Endodermal cell (in vitro differentiated cells): ENCODE data around the gene VAV3. TPM values are rescaled to one million over a fixed set of nuclear protein-coding genes. Genes with fewer than 3 reads are reported as not detected.

ENCODE experiments used
- DNase-seq: peaks from one replicate; pipeline ENCODE4 v3.0.0-alpha.2; 2017
- H3K27ac ChIP-seq: 2 replicates; pipeline ENCODE4 v1.5.1; 2013; ENCODE audit warnings: mild to moderate bottlenecking, low read depth, low read length, moderate library complexity
- H3K27me3 ChIP-seq: 2 replicates; pipeline ENCODE4 v1.6.1; 2013; ENCODE audit warnings: mild to moderate bottlenecking, low read length, moderate library complexity; ENCODE audit not compliant: insufficient read depth, control insufficient read depth, poor library complexity, severe bottlenecking
- H3K36me3 ChIP-seq: 2 replicates; pipeline ENCODE4 v1.7.0; 2013; ENCODE audit warnings: mild to moderate bottlenecking, low read length, moderate library complexity; ENCODE audit not compliant: control insufficient read depth, insufficient read depth
- H3K4me1 ChIP-seq: one replicate; pipeline ENCODE4 v1.7.0; 2013; ENCODE audit warnings: low read length; ENCODE audit not compliant: control insufficient read depth, insufficient read depth
- H3K4me3 ChIP-seq: 2 replicates; pipeline ENCODE4 v1.5.1; 2013; ENCODE audit warnings: mild to moderate bottlenecking, low read length, moderate library complexity
- H3K9ac ChIP-seq: 2 replicates; pipeline ENCODE4 v1.6.1; 2013; ENCODE audit warnings: mild to moderate bottlenecking, low read length, moderate library complexity; ENCODE audit not compliant: poor library complexity, severe bottlenecking; ENCODE audit errors: extremely low read depth
- H3K9me3 ChIP-seq: 2 replicates; pipeline ENCODE4 v1.6.1; 2013; ENCODE audit warnings: mild to moderate bottlenecking, low read length, moderate library complexity; ENCODE audit not compliant: control insufficient read depth
- H3K27ac Mint-ChIP-seq: 2 replicates; pipeline ENCODE4 v1.8.0; 2020; ENCODE audit warnings: mixed read lengths
- H3K27me3 Mint-ChIP-seq: 2 replicates; pipeline ENCODE4 v1.8.0; 2021; ENCODE audit warnings: mild to moderate bottlenecking, mixed read lengths; ENCODE audit not compliant: insufficient read depth
- H3K36me3 Mint-ChIP-seq: 2 replicates; pipeline ENCODE4 v1.8.0; 2020; ENCODE audit warnings: low read depth, mixed read lengths
- H3K4me1 Mint-ChIP-seq: 2 replicates; pipeline ENCODE4 v1.8.0; 2020; ENCODE audit warnings: mixed read lengths
- H3K4me3 Mint-ChIP-seq: 2 replicates; pipeline ENCODE4 v1.8.0; 2020; ENCODE audit warnings: mild to moderate bottlenecking, moderate library complexity, mixed read lengths
- H3K9me3 Mint-ChIP-seq: 2 replicates; pipeline ENCODE4 v1.8.0; 2020; ENCODE audit warnings: mild to moderate bottlenecking, mixed read lengths
- WGBS, 2 experiments: methylation state at CpG; one replicate each; pipeline versions ENCODE4 v1.1.5 to v1.1.7; 2013; ENCODE audit warnings: missing lambda C conversion rate in 2 of 2, mixed read lengths in 1 of 2; ENCODE audit not compliant: insufficient coverage in 1 of 2, insufficient read length in 1 of 2; 5-methylcytosine and 5-hydroxymethylcytosine counted together
- total RNA-seq, 2 donors: library from RNA; stranded (reverse); fragmentation: NEBNext Ultra II Directional in 1 of 2; extraction: Animal tissue kit (Norgen Biotek cat#: 25700) in 1 of 2; gene quantifications; 2 replicates in 1 of 2; 3 replicates in 1 of 2; pipeline ENCODE4 v1.2.1, GENCODE V29; 2021
- TF ChIP-seq, protein P1 (sequence below): fragments of 200-600 bp; sonication (generic); conservative IDR thresholded peaks from 2 replicates; pipeline ENCODE4 v1.5.0; 2021; ENCODE audit warnings: antibody characterized with exemption, mild to moderate bottlenecking

VAV3 gene
- total RNA-seq, 2 donors from 2014 or later: 6.9 to 9.6 TPM

DNA sequence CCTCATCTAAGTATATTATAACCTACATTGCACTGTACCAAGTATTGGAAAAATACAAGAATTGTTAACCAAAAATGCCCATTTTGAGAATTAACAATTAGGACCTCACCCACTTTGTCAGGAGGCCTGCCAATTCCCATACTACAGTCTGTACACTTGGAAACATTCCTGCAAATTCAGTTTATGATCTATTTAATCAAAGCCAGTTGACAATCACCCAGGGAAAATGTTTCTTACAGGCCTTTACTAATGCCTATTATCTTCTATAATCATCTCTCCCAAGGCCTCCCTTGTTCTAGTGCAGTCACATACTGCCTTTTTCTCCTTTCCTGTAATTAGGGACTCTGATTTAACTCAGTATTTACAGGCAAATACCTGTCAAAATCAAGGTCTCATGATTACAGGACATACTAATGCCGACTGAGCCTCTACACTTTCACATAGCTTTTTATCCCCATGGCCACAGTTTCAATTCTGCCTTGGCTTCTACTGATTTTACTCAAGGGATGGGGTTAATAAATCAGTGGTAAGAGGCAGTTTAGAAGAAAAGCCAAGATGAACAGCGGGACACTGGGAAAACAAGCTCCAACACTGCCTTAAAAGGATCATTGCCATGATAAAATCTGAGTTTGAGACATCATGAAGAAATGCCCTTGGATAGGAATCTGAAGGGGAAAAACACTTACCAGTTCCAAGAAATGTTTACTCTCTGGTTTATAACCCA is 338.7 kb downstream of the VAV3 start:
- H3K36me3 ChIP-seq: no peaks in the 10 kb centered on the region
- H3K4me3 ChIP-seq: no peak overlapping the region
- Mint-ChIP-seq H3K27me3 (no peaks in the 10 kb centered on the region), H3K36me3 (no peaks in the 10 kb centered on the region), H3K9me3 (no peaks in the 10 kb centered on the region), H3K4me3 (no peak overlapping the region), H3K27ac (no peak overlapping the region), H3K4me1 (peaks cover 20% of the 10 kb centered on the region)
- no peaks in the 10 kb centered on the region for H3K27me3 ChIP-seq
- no peak for DNase-seq
- H3K9me3 ChIP-seq: no peaks in the 10 kb centered on the region
- no peak overlapping the region for H3K27ac ChIP-seq
- WGBS, 2 experiments: 78 to 93% methylated on average over 1 to 2 of the region's 2 CpGs
- TF ChIP-seq, protein P1, sequence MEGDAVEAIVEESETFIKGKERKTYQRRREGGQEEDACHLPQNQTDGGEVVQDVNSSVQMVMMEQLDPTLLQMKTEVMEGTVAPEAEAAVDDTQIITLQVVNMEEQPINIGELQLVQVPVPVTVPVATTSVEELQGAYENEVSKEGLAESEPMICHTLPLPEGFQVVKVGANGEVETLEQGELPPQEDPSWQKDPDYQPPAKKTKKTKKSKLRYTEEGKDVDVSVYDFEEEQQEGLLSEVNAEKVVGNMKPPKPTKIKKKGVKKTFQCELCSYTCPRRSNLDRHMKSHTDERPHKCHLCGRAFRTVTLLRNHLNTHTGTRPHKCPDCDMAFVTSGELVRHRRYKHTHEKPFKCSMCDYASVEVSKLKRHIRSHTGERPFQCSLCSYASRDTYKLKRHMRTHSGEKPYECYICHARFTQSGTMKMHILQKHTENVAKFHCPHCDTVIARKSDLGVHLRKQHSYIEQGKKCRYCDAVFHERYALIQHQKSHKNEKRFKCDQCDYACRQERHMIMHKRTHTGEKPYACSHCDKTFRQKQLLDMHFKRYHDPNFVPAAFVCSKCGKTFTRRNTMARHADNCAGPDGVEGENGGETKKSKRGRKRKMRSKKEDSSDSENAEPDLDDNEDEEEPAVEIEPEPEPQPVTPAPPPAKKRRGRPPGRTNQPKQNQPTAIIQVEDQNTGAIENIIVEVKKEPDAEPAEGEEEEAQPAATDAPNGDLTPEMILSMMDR: no peak
- peaks cover 7% of the 10 kb centered on the region for H3K4me1 ChIP-seq
- H3K9ac ChIP-seq: no peak overlapping the region

DNA sequence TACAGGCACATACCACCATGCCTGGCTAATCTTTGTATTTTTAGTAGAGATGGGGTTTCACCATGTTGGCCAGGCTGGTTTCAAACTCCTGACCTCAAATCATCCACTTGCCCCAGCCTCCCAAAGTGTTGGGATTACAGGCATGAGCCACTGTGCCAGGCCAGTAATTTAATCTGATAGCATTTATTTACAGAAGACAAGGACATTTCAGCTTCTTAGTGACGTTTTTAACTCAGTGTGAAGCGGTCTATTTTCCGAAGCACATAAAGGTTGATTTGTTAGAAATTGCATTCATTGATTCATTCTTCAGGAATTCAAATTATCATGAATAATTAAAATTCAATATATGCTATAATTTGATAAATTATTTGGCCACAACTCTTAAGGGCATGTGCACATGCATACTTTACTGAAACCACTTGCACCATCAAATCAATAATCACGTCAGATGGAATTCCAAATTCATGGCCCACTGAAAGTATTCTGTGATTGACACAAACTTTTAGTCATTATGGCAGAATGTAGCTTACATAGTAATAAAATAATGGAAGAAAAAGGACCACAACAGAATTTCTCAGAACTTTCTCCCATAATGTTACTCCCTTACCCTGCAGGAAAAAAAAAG is 339.5 kb downstream of the VAV3 start:
- Mint-ChIP-seq H3K27me3 (no peaks in the 10 kb centered on the region), H3K4me3 (no peak overlapping the region), H3K9me3 (no peaks in the 10 kb centered on the region), H3K36me3 (no peaks in the 10 kb centered on the region), H3K27ac (no peak overlapping the region), H3K4me1 (peaks cover 20% of the 10 kb centered on the region)
- Histone ChIP-seq H3K27ac (no peak overlapping the region), H3K4me3 (no peak overlapping the region), H3K27me3 (no peaks in the 10 kb centered on the region), H3K4me1 (peaks cover 7% of the 10 kb centered on the region), H3K36me3 (no peaks in the 10 kb centered on the region), H3K9me3 (no peaks in the 10 kb centered on the region), H3K9ac (no peak overlapping the region)
- no peak for DNase-seq
- WGBS, 2 experiments: 94% methylated on average over 4 of the region's 4 CpGs; no CpG with 5 or more reads in 1 of the 2 experiments
- TF ChIP-seq, protein P1: no peak

DNA sequence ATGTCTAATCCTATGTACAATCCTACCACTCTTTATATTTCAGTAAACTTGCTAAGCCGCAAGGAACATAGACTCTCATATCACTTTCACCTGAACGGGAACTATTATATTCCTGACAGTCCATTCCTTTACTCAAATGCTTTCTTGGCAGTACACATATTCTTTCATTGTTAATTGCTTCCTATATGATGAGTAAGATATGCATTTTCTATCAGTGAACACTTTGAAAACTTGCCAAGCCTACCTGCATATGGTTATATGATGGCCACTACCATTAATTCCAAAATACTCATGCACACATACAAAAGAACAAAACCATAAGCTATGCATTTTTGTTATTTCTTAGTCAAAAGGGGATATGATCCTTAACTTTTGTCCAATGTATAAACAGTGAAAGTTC is 341.5 kb downstream of the VAV3 start:
- no peaks in the 10 kb centered on the region for H3K9me3 Mint-ChIP-seq
- H3K27me3 Mint-ChIP-seq: no peaks in the 10 kb centered on the region
- Histone ChIP-seq H3K27me3 (no peaks in the 10 kb centered on the region), H3K4me1 (peaks cover 7% of the 10 kb centered on the region), H3K4me3 (no peak overlapping the region), H3K36me3 (no peaks in the 10 kb centered on the region), H3K9ac (no peak overlapping the region), H3K9me3 (no peaks in the 10 kb centered on the region), H3K27ac (no peak overlapping the region)
- H3K27ac Mint-ChIP-seq: no peak overlapping the region
- H3K4me3 Mint-ChIP-seq: no peak overlapping the region
- no peak for DNase-seq
- 92 to 100% methylated on average over 2 of the region's 2 CpGs for WGBS, 2 experiments
- H3K36me3 Mint-ChIP-seq: no peaks in the 10 kb centered on the region
- TF ChIP-seq, protein P1: no peak
- peaks cover 19% of the 10 kb centered on the region for H3K4me1 Mint-ChIP-seq
